ENCODE data around the gene ADAMTS2.

DNA sequence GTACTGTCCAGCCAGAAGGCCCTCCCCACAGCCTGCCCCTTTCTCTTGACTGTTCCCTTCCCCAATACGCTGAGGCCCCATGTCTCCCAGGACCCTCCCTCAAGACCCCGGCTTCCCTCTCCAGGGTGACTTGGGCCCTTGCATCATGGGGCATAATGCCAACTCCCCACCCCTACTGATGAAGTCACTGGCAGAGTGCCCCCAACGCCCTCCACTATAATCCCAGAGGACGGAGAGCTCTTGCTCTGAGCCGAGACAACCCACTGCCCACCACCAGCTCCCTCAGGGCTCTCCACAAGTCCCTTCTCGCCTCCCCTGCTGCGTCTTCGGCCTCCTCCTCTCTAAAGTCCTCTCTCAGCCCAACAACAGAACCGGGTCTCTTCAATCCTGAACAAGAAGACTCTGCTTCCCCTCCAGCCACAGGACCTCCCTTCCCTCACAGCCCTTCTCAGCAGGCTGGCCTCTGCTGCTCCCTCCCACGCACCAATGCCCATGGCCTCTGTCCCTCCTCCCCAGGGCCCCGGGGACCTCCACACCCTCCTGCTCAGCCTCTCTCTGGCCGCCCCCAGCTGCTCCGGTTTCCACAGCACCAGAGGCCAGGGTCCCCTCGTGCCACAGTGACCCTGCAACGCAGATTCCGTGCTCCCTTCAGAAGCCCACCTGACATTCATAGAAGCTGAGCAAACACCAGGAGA, 47.6 kb downstream of the ADAMTS2 start:
- TF ChIP-seq FOXK2 (IDR thresholded peaks at IDR 0.05) (no peak), SUZ12 (IDR thresholded peaks at IDR 0.05) (no peak), TARDBP (IDR thresholded peaks at IDR 0.05) (no peak), NFRKB (IDR thresholded peaks at IDR 0.05) (no peak), BHLHE40 (IDR thresholded peaks at IDR 0.05; ENCODE audit: borderline replicate concordance) (no peak), SP1 (IDR thresholded peaks at IDR 0.05) (no peak), CTBP1 (IDR thresholded peaks at IDR 0.05; ENCODE audit: borderline replicate concordance) (no peak), ARNT (IDR thresholded peaks at IDR 0.05) (no peak), ELF4 (IDR thresholded peaks at IDR 0.05) (no peak)
- TF ChIP-seq, protein P1, sequence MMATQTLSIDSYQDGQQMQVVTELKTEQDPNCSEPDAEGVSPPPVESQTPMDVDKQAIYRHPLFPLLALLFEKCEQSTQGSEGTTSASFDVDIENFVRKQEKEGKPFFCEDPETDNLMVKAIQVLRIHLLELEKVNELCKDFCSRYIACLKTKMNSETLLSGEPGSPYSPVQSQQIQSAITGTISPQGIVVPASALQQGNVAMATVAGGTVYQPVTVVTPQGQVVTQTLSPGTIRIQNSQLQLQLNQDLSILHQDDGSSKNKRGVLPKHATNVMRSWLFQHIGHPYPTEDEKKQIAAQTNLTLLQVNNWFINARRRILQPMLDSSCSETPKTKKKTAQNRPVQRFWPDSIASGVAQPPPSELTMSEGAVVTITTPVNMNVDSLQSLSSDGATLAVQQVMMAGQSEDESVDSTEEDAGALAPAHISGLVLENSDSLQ (IDR thresholded peaks at IDR 0.05), result no peak
